PC-9 (cell line): Measurements from ENCODE around the gene KRTAP5-5. TPM values are rescaled to one million over a fixed set of nuclear protein-coding genes. Genes with fewer than 3 reads are reported as not detected.

Source experiments
- BruUV-seq: library from RNA; stranded (reverse); fragments of 400-500 nt; replicated peaks from 2 replicates; lab custom pipeline; 2021; lab: Mats Ljungman, UMichigan
- CTCF ChIA-PET: fragments of 300-600 bp; sonication (Branson Sonifier 250); formaldehyde crosslinking; loops from one replicate; lab custom pipeline; 2022; ENCODE audit warnings: antibody characterized with exemption; lab: Charles Lee
- POLR2A ChIA-PET: fragments of 300-600 bp; sonication (Branson Sonifier 250); formaldehyde crosslinking; loops from one replicate; lab custom pipeline; 2022; ENCODE audit warnings: antibody characterized with exemption; ENCODE audit not compliant: unreplicated experiment; lab: Charles Lee
- DNase-seq, 2 experiments: peaks; one replicate each; pipeline versions ENCODE4 v3.0.0 to v3.0.0-alpha.2; 2015 to 2022; ENCODE audit warnings: mixed read lengths in 1 of 2
- H2AFZ ChIP-seq: fragments of 200-600 bp; sonication (generic); 2 replicates; pipeline ENCODE4 v1.8.1; 2017; ENCODE audit warnings: antibody characterized with exemption
- H3F3A ChIP-seq: fragments of 200-600 bp; sonication (generic); 2 replicates; pipeline ENCODE4 v1.8.1; 2017; ENCODE audit warnings: antibody characterized with exemption, mild to moderate bottlenecking, low read depth; ENCODE audit not compliant: insufficient read depth
- H3K27ac ChIP-seq: fragments of 200-600 bp; sonication (generic); 2 replicates; pipeline ENCODE4 v1.6.1; 2016; ENCODE audit warnings: mixed run types
- H3K27me3 ChIP-seq: fragments of 200-600 bp; sonication (generic); 2 replicates; pipeline ENCODE4 v1.6.1; 2016; ENCODE audit warnings: low read depth, mixed run types; ENCODE audit not compliant: insufficient read depth
- H3K36me3 ChIP-seq: fragments of 200-600 bp; sonication (generic); 2 replicates; pipeline ENCODE4 v1.6.1; 2016; ENCODE audit warnings: low read depth, mixed run types
- H3K4me1 ChIP-seq: fragments of 200-600 bp; sonication (generic); replicated peaks from 2 replicates; pipeline ENCODE4 v1.6.1; 2016; ENCODE audit warnings: mixed run types; ENCODE audit not compliant: insufficient read depth
- H3K4me2 ChIP-seq: fragments of 200-600 bp; sonication (generic); 2 replicates; pipeline ENCODE4 v1.6.1; 2017; ENCODE audit warnings: mixed run types
- H3K4me3 ChIP-seq: fragments of 200-600 bp; sonication (generic); 2 replicates; pipeline ENCODE4 v1.6.1; 2016; ENCODE audit warnings: mixed run types
- H3K79me2 ChIP-seq: fragments of 200-600 bp; sonication (generic); 2 replicates; pipeline ENCODE4 v1.6.1; 2017; ENCODE audit warnings: low read depth, mixed run types
- H3K9me2 ChIP-seq: fragments of 200-600 bp; sonication (generic); 2 replicates; pipeline ENCODE4 v1.8.1; 2017; ENCODE audit warnings: mild to moderate bottlenecking; ENCODE audit not compliant: insufficient read depth
- H3K9me3 ChIP-seq: fragments of 200-600 bp; sonication (generic); 2 replicates; pipeline ENCODE4 v1.8.1; 2016; ENCODE audit warnings: low read depth; ENCODE audit not compliant: insufficient read depth
- H4K20me1 ChIP-seq: fragments of 200-600 bp; sonication (generic); 2 replicates; pipeline ENCODE4 v1.8.1; 2017; ENCODE audit not compliant: insufficient read depth
- EZH2 ChIP-seq: fragments of 200-600 bp; sonication (generic); IDR thresholded peaks from 2 replicates; pipeline ENCODE4 v1.8.0; 2017; ENCODE audit warnings: antibody characterized with exemption, low read depth
- intact Hi-C: fragments of 100-400 bp; cut with micrococcal nuclease; formaldehyde crosslinking; loops from one replicate; pipeline ENCODE4 v1.10.0; 2022; ENCODE audit not compliant: unreplicated experiment
- total RNA-seq: library from RNA; stranded (reverse); gene quantifications from 2 replicates; pipeline ENCODE4 v1.2.3, GENCODE V29; 2021
- TF ChIP-seq, protein P1 (sequence below): fragments of 200-600 bp; sonication (generic); conservative IDR thresholded peaks from 2 replicates; pipeline ENCODE4 v1.6.1; 2017; ENCODE audit warnings: mixed run types, antibody characterized with exemption, mild to moderate bottlenecking, moderate library complexity

The KRTAP5-5 gene
- total RNA-seq, 1 experiment from 2014 or later, result not detected

DNA sequence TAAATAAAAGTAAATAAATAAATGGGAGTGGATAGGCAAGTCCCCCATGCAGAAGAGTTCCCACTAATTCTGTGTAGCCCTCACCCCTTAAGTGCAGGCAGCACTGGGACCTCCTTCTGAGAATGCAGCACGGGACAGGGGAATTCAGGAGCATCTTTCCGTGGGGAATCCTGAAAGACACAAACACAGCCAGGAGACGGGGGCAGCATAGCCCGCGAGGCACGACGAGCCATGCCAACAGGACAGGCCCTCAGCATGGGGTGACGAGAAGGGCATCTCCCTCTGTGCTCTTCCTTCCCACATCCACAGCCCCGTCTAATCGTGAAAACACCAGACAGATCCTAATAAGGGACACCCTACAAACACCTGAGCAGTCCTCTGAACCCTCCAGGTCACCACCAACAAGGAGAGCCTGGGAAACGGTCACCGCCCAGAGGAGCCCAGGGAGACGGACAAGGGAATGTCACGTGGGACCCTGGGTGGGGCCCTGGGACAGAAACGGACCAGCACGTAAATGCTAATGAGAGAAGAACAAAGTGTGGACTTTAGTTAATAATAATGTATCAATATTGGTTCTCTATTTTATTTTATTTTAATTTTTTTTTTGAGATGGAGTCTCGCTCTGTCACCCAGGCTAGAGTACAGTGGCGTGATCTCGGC lies 6.8 kb downstream of the KRTAP5-5 start:
- no TSS peak for BruUV-seq
- POLR2A ChIA-PET, result no interaction called here
- Histone ChIP-seq H3K9me3 (no peaks in the 10 kb centered on the region), H3K4me1 (no peaks in the 10 kb centered on the region), H2AFZ (no peak overlapping the region), H3F3A (no peaks in the 10 kb centered on the region), H3K9me2 (no peaks in the 10 kb centered on the region), H3K4me3 (no peak overlapping the region), H3K4me2 (no peak overlapping the region), H3K27ac (no peak overlapping the region), H4K20me1 (no peaks in the 10 kb centered on the region), H3K27me3 (peaks cover 63% of the 10 kb centered on the region), H3K36me3 (no peaks in the 10 kb centered on the region), H3K79me2 (no peaks in the 10 kb centered on the region)
- TF ChIP-seq, protein P1, sequence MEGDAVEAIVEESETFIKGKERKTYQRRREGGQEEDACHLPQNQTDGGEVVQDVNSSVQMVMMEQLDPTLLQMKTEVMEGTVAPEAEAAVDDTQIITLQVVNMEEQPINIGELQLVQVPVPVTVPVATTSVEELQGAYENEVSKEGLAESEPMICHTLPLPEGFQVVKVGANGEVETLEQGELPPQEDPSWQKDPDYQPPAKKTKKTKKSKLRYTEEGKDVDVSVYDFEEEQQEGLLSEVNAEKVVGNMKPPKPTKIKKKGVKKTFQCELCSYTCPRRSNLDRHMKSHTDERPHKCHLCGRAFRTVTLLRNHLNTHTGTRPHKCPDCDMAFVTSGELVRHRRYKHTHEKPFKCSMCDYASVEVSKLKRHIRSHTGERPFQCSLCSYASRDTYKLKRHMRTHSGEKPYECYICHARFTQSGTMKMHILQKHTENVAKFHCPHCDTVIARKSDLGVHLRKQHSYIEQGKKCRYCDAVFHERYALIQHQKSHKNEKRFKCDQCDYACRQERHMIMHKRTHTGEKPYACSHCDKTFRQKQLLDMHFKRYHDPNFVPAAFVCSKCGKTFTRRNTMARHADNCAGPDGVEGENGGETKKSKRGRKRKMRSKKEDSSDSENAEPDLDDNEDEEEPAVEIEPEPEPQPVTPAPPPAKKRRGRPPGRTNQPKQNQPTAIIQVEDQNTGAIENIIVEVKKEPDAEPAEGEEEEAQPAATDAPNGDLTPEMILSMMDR, result no peak
- TF ChIP-seq EZH2, result no peak
- DNase-seq, result no peak
- intact Hi-C loops, result no loop called here
- CTCF ChIA-PET, result no interaction called here

DNA sequence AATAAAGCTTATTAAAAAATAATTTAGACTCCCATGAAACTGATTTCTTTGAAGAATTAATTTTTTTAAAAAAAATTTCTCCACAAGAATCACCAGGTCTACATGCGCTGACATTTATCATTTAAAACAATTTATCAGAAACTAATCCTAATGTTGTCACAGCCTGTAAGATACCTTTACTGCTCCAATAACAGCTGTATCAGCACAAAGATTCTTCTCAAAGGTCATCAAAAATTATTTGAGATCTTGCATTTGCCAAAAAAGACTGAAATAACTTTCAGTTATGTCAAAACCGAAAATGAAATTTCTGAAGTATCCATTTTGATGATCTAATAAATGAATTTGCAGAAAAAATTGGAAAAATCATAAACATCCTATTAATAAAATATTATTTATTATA lies 8.1 kb downstream of the KRTAP5-5 start:
- CTCF ChIA-PET, result no interaction called here

DNA sequence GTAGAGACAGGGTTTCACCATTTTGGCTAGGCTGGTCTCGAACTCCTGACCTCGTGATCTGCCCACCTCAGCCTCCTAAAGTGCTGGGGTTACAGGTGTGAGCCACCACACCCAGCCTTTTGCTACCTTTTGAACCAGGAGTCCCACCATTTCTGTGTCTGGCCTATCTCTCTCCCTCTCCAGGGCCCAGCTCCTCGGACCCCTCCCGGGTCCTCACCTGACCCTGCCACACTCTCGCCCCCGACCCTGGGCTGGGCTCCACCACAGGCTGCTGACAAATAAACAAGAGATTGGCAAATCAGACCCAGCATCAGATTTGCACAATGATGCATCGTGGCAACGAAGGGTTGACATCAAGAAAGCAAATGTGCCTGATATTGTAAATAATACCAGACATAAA lies 8.8 kb downstream of the KRTAP5-5 start:
- DNase-seq, result no peak
- H2AFZ ChIP-seq, result no peak overlapping the region
- no peaks in the 10 kb centered on the region for H3K9me3 ChIP-seq
- TF ChIP-seq, protein P1, result no peak
- TF ChIP-seq EZH2, result no peak
- H3K79me2 ChIP-seq, result no peaks in the 10 kb centered on the region
- H3K36me3 ChIP-seq, result no peaks in the 10 kb centered on the region
- H3K4me2 ChIP-seq, result no peak overlapping the region
- no peak overlapping the region for H3K27ac ChIP-seq
- H3K4me3 ChIP-seq, result no peak overlapping the region
- H3K9me2 ChIP-seq, result no peaks in the 10 kb centered on the region
- ChIA-PET CTCF (no interaction called here), POLR2A (no interaction called here)
- no TSS peak for BruUV-seq
- peaks cover 59% of the 10 kb centered on the region for H3K27me3 ChIP-seq
- H3F3A ChIP-seq, result no peaks in the 10 kb centered on the region
- intact Hi-C loops, result no loop called here
- no peaks in the 10 kb centered on the region for H3K4me1 ChIP-seq
- no peaks in the 10 kb centered on the region for H4K20me1 ChIP-seq

More for the DNA sequence above, 8.1 kb downstream of the KRTAP5-5 start:
- no peak for TF ChIP-seq EZH2
- TF ChIP-seq, protein P1, result no peak
- no TSS peak for BruUV-seq
- no peak overlapping the region for H3K4me3 ChIP-seq
- H3K36me3 ChIP-seq, result no peaks in the 10 kb centered on the region
- intact Hi-C loops, result no loop called here
- H2AFZ ChIP-seq, result no peak overlapping the region
- no peaks in the 10 kb centered on the region for H3K9me2 ChIP-seq
- H3K4me2 ChIP-seq, result no peak overlapping the region
- no peak overlapping the region for H3K27ac ChIP-seq
- no peaks in the 10 kb centered on the region for H3K79me2 ChIP-seq
- H3F3A ChIP-seq, result no peaks in the 10 kb centered on the region
- H3K4me1 ChIP-seq, result no peaks in the 10 kb centered on the region
- no peaks in the 10 kb centered on the region for H3K9me3 ChIP-seq
- POLR2A ChIA-PET, result no interaction called here
- DNase-seq, result no peak
- peaks cover 56% of the 10 kb centered on the region for H3K27me3 ChIP-seq
- no peaks in the 10 kb centered on the region for H4K20me1 ChIP-seq
